DOHH2 (cell line): ENCODE results near the gene SUGCT.

ENCODE experiments used
- H3F3A ChIP-seq: fragments of 200-600 bp; sonication (generic), shearing (Covaris generic); 2 replicates; pipeline ENCODE4 v1.6.0; 2016; ENCODE audit warnings: antibody characterized with exemption, mild to moderate bottlenecking; ENCODE audit not compliant: control insufficient read depth, insufficient read depth
- H3K27ac ChIP-seq: fragments of 200-600 bp; sonication (generic); 2 replicates; pipeline ENCODE4 v1.5.1; 2014; ENCODE audit warnings: low read depth, mild to moderate bottlenecking, low read length, moderate library complexity
- H3K27me3 ChIP-seq: fragments of 200-600 bp; sonication (generic); 2 replicates; pipeline ENCODE4 v1.6.1; 2014; ENCODE audit warnings: mild to moderate bottlenecking, low read length, mixed read lengths; ENCODE audit not compliant: control insufficient read depth
- H3K36me3 ChIP-seq: fragments of 200-600 bp; sonication (generic); 2 replicates; pipeline ENCODE4 v1.6.1; 2014; ENCODE audit warnings: mild to moderate bottlenecking, low read length, moderate library complexity, mixed read lengths; ENCODE audit not compliant: control insufficient read depth
- H3K4me1 ChIP-seq: fragments of 200-600 bp; sonication (generic); 2 replicates; pipeline ENCODE4 v1.6.1; 2014; ENCODE audit warnings: mild to moderate bottlenecking, low read length, mixed read lengths; ENCODE audit not compliant: control insufficient read depth
- H3K4me2 ChIP-seq: fragments of 200-600 bp; sonication (generic); 2 replicates; pipeline ENCODE4 v1.6.0; 2014; ENCODE audit warnings: mild to moderate bottlenecking, low read length, moderate library complexity
- H3K4me3 ChIP-seq: fragments of 200-600 bp; sonication (generic); 2 replicates; pipeline ENCODE4 v1.5.1; 2014; ENCODE audit warnings: mild to moderate bottlenecking, low read length, mixed read lengths
- H3K79me2 ChIP-seq: fragments of 200-600 bp; sonication (generic); 2 replicates; pipeline ENCODE4 v1.6.1; 2014; ENCODE audit warnings: mild to moderate bottlenecking, low read length, mixed read lengths; ENCODE audit not compliant: control insufficient read depth
- H3K9me2 ChIP-seq: fragments of 200-600 bp; sonication (generic); replicated peaks from 2 replicates; pipeline ENCODE4 v1.6.1; 2014; ENCODE audit warnings: mild to moderate bottlenecking, low read length, mixed read lengths; ENCODE audit not compliant: control insufficient read depth
- H3K9me3 ChIP-seq: fragments of 200-600 bp; sonication (generic); 2 replicates; pipeline ENCODE4 v1.6.1; 2014; ENCODE audit warnings: antibody characterized with exemption, low read length, mixed read lengths; ENCODE audit not compliant: control insufficient read depth, insufficient read depth
- H4K20me1 ChIP-seq: fragments of 200-600 bp; sonication (generic); 2 replicates; pipeline ENCODE4 v1.6.0; 2014; ENCODE audit warnings: low read depth, mild to moderate bottlenecking, antibody characterized with exemption, low read length, moderate library complexity; ENCODE audit not compliant: control insufficient read depth, insufficient read depth
- EZH2phosphoT487 ChIP-seq: fragments of 200-600 bp; sonication (generic); IDR thresholded peaks from 2 replicates; pipeline ENCODE4 v1.6.1; 2017; ENCODE audit warnings: borderline replicate concordance, mild to moderate bottlenecking, antibody characterized with exemption, low read length, moderate library complexity, mixed read lengths
- TF ChIP-seq, protein P1 (sequence below): fragments of 200-600 bp; sonication (generic); IDR thresholded peaks from one replicate; pipeline ENCODE4 v1.5.1; 2014; ENCODE audit warnings: antibody characterized with exemption, mild to moderate bottlenecking, low read depth, low read length; ENCODE audit not compliant: poor library complexity, severe bottlenecking

The SUGCT gene

GRCh38 chr7:40300146-40300670, 165.4 kb downstream of the SUGCT start:
- TF ChIP-seq, protein P1, sequence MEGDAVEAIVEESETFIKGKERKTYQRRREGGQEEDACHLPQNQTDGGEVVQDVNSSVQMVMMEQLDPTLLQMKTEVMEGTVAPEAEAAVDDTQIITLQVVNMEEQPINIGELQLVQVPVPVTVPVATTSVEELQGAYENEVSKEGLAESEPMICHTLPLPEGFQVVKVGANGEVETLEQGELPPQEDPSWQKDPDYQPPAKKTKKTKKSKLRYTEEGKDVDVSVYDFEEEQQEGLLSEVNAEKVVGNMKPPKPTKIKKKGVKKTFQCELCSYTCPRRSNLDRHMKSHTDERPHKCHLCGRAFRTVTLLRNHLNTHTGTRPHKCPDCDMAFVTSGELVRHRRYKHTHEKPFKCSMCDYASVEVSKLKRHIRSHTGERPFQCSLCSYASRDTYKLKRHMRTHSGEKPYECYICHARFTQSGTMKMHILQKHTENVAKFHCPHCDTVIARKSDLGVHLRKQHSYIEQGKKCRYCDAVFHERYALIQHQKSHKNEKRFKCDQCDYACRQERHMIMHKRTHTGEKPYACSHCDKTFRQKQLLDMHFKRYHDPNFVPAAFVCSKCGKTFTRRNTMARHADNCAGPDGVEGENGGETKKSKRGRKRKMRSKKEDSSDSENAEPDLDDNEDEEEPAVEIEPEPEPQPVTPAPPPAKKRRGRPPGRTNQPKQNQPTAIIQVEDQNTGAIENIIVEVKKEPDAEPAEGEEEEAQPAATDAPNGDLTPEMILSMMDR = no peak
- TF ChIP-seq EZH2phosphoT487 = no peak
- Histone ChIP-seq H3K4me2 (no peak overlapping the region), H3K4me1 (0 out of 2 replicates have a peak, but pooled peaks cover 3% of the 10 kb centered on the region), H3K4me3 (no peak overlapping the region), H3K27ac (no peak overlapping the region), H3K27me3 (no peaks in the 10 kb centered on the region), H3K36me3 (no peaks in the 10 kb centered on the region), H3F3A (no peaks in the 10 kb centered on the region), H3K9me3 (no peaks in the 10 kb centered on the region), H3K9me2 (no peaks in the 10 kb centered on the region), H4K20me1 (no peaks in the 10 kb centered on the region), H3K79me2 (no peaks in the 10 kb centered on the region)

DNA sequence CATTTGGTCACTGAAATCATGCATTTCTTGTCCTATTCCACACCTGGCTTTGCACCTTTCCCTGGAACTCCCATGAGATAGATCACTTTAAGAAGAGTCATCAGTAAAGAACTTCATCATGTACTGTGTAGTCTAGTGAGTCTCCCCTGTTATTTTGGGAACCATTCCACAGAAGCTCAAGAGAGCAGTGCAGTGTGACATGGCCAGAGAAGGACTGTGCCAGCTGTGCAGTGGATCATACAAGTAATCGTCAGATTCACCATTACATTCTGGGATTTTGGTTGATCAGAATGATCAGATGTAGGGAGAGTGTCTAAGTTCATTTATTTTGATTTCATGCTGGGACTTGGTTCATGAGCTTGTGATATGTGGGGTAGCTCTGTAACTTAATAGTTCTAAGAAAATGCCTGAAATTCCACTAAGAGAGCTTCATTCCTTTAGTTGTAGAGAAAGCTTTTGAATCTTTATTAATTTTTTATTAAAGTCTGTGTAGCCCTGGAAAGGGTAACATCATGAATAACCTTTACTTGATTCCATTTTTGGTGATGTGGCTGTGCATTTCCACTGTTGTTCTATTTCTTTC, 166.8 kb downstream of the SUGCT start:
- Histone ChIP-seq H3K36me3 (no peaks in the 10 kb centered on the region), H3K79me2 (no peaks in the 10 kb centered on the region), H3K9me3 (no peaks in the 10 kb centered on the region), H3K4me1 (0 out of 2 replicates have a peak, but pooled peaks cover 3% of the 10 kb centered on the region), H4K20me1 (no peaks in the 10 kb centered on the region), H3K4me2 (no peak overlapping the region), H3K27ac (no peak overlapping the region), H3F3A (no peaks in the 10 kb centered on the region), H3K27me3 (peaks cover under 1% of the 10 kb centered on the region; the same call in 1 of the 2 replicates), H3K9me2 (no peaks in the 10 kb centered on the region), H3K4me3 (no peak overlapping the region)
- TF ChIP-seq EZH2phosphoT487 = no peak
- TF ChIP-seq, protein P1 = no peak

DNA sequence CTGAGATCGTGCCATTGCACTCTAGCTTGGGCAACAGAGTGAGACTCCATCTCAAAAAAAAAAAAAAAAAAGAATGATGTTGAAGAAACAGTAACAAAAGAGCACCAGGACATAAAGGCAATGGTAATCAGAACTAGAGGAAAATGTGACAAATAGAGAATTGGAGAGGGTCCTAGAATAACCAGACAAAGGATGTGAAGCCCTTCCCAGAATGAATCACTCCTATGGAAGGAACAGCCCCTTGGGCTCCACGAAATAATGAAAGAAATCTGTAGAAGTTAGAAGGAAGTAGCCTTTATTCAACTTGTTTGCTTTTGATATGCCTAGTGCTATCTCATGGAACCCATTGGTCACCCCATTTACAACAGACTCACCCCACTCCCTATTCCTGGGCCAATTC, 169.2 kb downstream of the SUGCT start:
- Histone ChIP-seq H3K4me1 (0 out of 2 replicates have a peak, but pooled peaks cover 1% of the 10 kb centered on the region), H3K4me3 (no peak overlapping the region), H3K9me2 (no peaks in the 10 kb centered on the region), H3K36me3 (no peaks in the 10 kb centered on the region), H3K27me3 (peaks cover 3% of the 10 kb centered on the region; the same call in 1 of the 2 replicates), H3K4me2 (no peak overlapping the region), H4K20me1 (no peaks in the 10 kb centered on the region), H3F3A (no peaks in the 10 kb centered on the region), H3K79me2 (no peaks in the 10 kb centered on the region), H3K27ac (no peak overlapping the region), H3K9me3 (no peaks in the 10 kb centered on the region)
- TF ChIP-seq EZH2phosphoT487 = no peak
- TF ChIP-seq, protein P1 = no peak
